B cell (primary cell): ENCODE data around the gene P3H4. TPM values are rescaled to one million over a fixed set of nuclear protein-coding genes. Genes with fewer than 3 reads are reported as not detected.

Source experiments
- ATAC-seq: fragments of 200-7000 bp; cut with Tn5 transposase; one replicate; pipeline ENCODE4 v1.10.0; 2021; ENCODE audit warnings: low read depth, mild to moderate bottlenecking, moderate number of reproducible peaks, moderate library complexity
- CTCF ChIA-PET: fragments of 350-600 bp; sonication (Branson Sonifier 250); formaldehyde crosslinking; loops from one replicate; lab custom pipeline; 2021; ENCODE audit warnings: antibody characterized with exemption, inconsistent platforms; lab: Charles Lee
- POLR2A ChIA-PET: fragments of 350-600 bp; sonication (Branson Sonifier 250); formaldehyde crosslinking; loops from one replicate; lab custom pipeline; 2021; ENCODE audit warnings: antibody characterized with exemption; lab: Charles Lee
- DNase-seq: peaks from one replicate; pipeline ENCODE4 v3.0.0; 2013
- H2AFZ ChIP-seq: 2 replicates; pipeline ENCODE4 v1.6.1; 2012; ENCODE audit warnings: mild to moderate bottlenecking, low read depth, low read length; ENCODE audit not compliant: insufficient read depth, poor library complexity, severe bottlenecking
- H3K27ac ChIP-seq, 2 donors: 1 replicate in 1 of 2; 2 replicates in 1 of 2; pipeline ENCODE4 v1.5.1; 2012 to 2013; ENCODE audit warnings: low read length in 2 of 2, mild to moderate bottlenecking in 2 of 2, moderate library complexity in 1 of 2
- H3K27me3 ChIP-seq, 4 experiments: fragments of 200-600 bp in 1 of 4; sonication (generic) in 1 of 4; replicated peaks in 1 of 4; 1 replicate in 2 of 4; 2 replicates in 2 of 4; pipeline versions ENCODE4 v1.6.1 to v1.7.0; 2013 to 2016; ENCODE audit warnings: low read length in 3 of 4, mild to moderate bottlenecking in 2 of 4, mixed read lengths in 1 of 4, moderate library complexity in 1 of 4; ENCODE audit not compliant: insufficient read depth in 4 of 4, control insufficient read depth in 3 of 4; ENCODE audit errors: control extremely low read depth in 1 of 4
- H3K36me3 ChIP-seq, 2 experiments: replicated peaks in 1 of 2; 1 replicate in 1 of 2; 2 replicates in 1 of 2; pipeline versions ENCODE4 v1.6.1 to v1.7.1; 2013; ENCODE audit warnings: low read length in 1 of 2; ENCODE audit not compliant: insufficient read depth in 2 of 2, control insufficient read depth in 1 of 2; ENCODE audit errors: control extremely low read depth in 1 of 2, extremely low read depth in 1 of 2
- H3K4me1 ChIP-seq, 2 donors: fragments of 200-600 bp in 1 of 2; sonication (generic) in 1 of 2; 1 replicate in 1 of 2; 2 replicates in 1 of 2; pipeline versions ENCODE4 v1.5.1 to v1.6.1; 2013 to 2017; ENCODE audit warnings: low read length in 2 of 2; ENCODE audit not compliant: control insufficient read depth in 2 of 2, insufficient read depth in 2 of 2
- H3K4me2 ChIP-seq: replicated peaks from 2 replicates; pipeline ENCODE3; 2012; ENCODE audit warnings: mild to moderate bottlenecking, low read depth, low read length; ENCODE audit not compliant: poor library complexity, severe bottlenecking
- H3K4me3 ChIP-seq, 5 experiments: fragments of 200-600 bp in 1 of 5; sonication (generic) in 1 of 5; 1 replicate in 3 of 5; 2 replicates in 2 of 5; pipeline versions ENCODE4 v1.5.1 to v1.7.0; 2011 to 2016; ENCODE audit warnings: low read length in 4 of 5, mild to moderate bottlenecking in 4 of 5, low read depth in 2 of 5, control low read depth in 1 of 5, moderate library complexity in 1 of 5; ENCODE audit not compliant: insufficient read depth in 1 of 5; ENCODE audit errors: control extremely low read depth in 1 of 5, extremely low read depth in 1 of 5
- H3K79me2 ChIP-seq: fragments of 200-600 bp; sonication (generic); one replicate; pipeline ENCODE4 v1.6.0; 2016; ENCODE audit warnings: low read length; ENCODE audit not compliant: control insufficient read depth, insufficient read depth
- H3K9ac ChIP-seq: fragments of 200-600 bp; sonication (generic); 2 replicates; pipeline ENCODE4 v1.6.1; 2017; ENCODE audit warnings: mild to moderate bottlenecking, low read length, moderate library complexity
- H3K9me3 ChIP-seq, 3 donors: one replicate each; pipeline versions ENCODE4 v1.6.1 to v1.7.1; 2013; ENCODE audit warnings: low read length in 2 of 3; ENCODE audit not compliant: control insufficient read depth in 2 of 3, insufficient read depth in 1 of 3; ENCODE audit errors: control extremely low read depth in 1 of 3
- H4K20me1 ChIP-seq: 2 replicates; pipeline ENCODE4 v1.6.0; 2012; ENCODE audit warnings: mild to moderate bottlenecking, low read length; ENCODE audit not compliant: insufficient read depth, control insufficient read depth, poor library complexity, severe bottlenecking
- H3K27ac Mint-ChIP-seq: one replicate; pipeline ENCODE4 v1.8.0; 2021; ENCODE audit warnings: mixed read lengths
- H3K27me3 Mint-ChIP-seq: one replicate; pipeline ENCODE4 v1.8.0; 2021; ENCODE audit warnings: mixed read lengths
- H3K4me1 Mint-ChIP-seq: one replicate; pipeline ENCODE4 v1.8.0; 2021; ENCODE audit warnings: mixed read lengths
- H3K4me3 Mint-ChIP-seq: one replicate; pipeline ENCODE4 v1.8.0; 2021; ENCODE audit warnings: mixed read lengths
- H3K9me3 Mint-ChIP-seq: one replicate; pipeline ENCODE4 v1.8.0; 2022; ENCODE audit warnings: mixed read lengths; ENCODE audit not compliant: insufficient read depth
- CTCF ChIP-seq: fragments of 200-600 bp; IDR thresholded peaks from one replicate; pipeline ENCODE4 v1.8.0; 2022; ENCODE audit warnings: antibody characterized with exemption, mild to moderate bottlenecking
- EZH2 ChIP-seq: IDR thresholded peaks from 2 replicates; pipeline ENCODE4 v1.6.1; 2012; ENCODE audit warnings: borderline replicate concordance, low read depth, mild to moderate bottlenecking, moderate library complexity, low read length; ENCODE audit not compliant: insufficient read depth, poor library complexity, severe bottlenecking
- WGBS: methylation state at CpG from one replicate; pipeline ENCODE4 v1.1.5; 2013; ENCODE audit warnings: missing lambda C conversion rate; ENCODE audit not compliant: insufficient coverage; 5-methylcytosine and 5-hydroxymethylcytosine counted together
- intact Hi-C: fragments of 100-400 bp; cut with micrococcal nuclease; formaldehyde crosslinking; loops from one replicate; pipeline ENCODE4 v1.10.0; 2022
- polyA plus RNA-seq: library from polyadenylated mRNA; depleted of rRNA; stranded (reverse); fragments of >200 nt; gene quantifications from 2 replicates; pipeline ENCODE4 v1.2.3, GENCODE V29; 2012
- total RNA-seq, 2 donors: library from RNA; stranded (reverse); fragments of 120-200 nt in 1 of 2; gene quantifications; 1 replicate in 1 of 2; 2 replicates in 1 of 2; pipeline versions ENCODE4 v1.2.3 to v1.2.4, GENCODE V29; 2013 to 2022

The P3H4 gene
- total and polyA plus RNA-seq, 2 donors (not counting 1 experiment from before 2014, with no cell fraction given), result 1.3 to 2.8 TPM

GRCh38 chr17:41822216-41823140 is 10.7 kb upstream of the P3H4 start:
- ChIA-PET CTCF (no interaction called here), POLR2A (no interaction called here)
- WGBS, result 86% methylated on average over 11 of the region's 12 CpGs
- no peaks in the 10 kb centered on the region for H3K9me3 Mint-ChIP-seq
- H3K79me2 ChIP-seq, result no peaks in the 10 kb centered on the region
- H3K27ac Mint-ChIP-seq, result no peak overlapping the region
- no peak for ATAC-seq
- no peaks in the 10 kb centered on the region for H3K4me1 ChIP-seq
- no peak for DNase-seq
- TF ChIP-seq EZH2 (no peak), CTCF (no peak)
- no peaks in the 10 kb centered on the region for H3K27me3 Mint-ChIP-seq
- H3K4me3 Mint-ChIP-seq, result no peak overlapping the region
- H3K9ac ChIP-seq, result no peak overlapping the region
- H3K9me3 ChIP-seq, result no peaks in the 10 kb centered on the region
- no peaks in the 10 kb centered on the region for H3K4me1 Mint-ChIP-seq
- H3K4me3 ChIP-seq, result no peak overlapping the region
- H3K36me3 ChIP-seq, result peaks cover 0 to 15% of the 10 kb centered on the region in 2 experiments
- H2AFZ ChIP-seq, result no peak overlapping the region
- H3K27me3 ChIP-seq, result no peaks in the 10 kb centered on the region
- H3K4me2 ChIP-seq, result no peak overlapping the region
- H4K20me1 ChIP-seq, result no peaks in the 10 kb centered on the region
- intact Hi-C loops, result no loop called here
- no peak overlapping the region for H3K27ac ChIP-seq

- Histone ChIP-seq H3K79me2 (no peaks in the 10 kb centered on the region), H3K27me3 (no peaks in the 10 kb centered on the region), H3K9ac (no peak overlapping the region), H3K36me3 (peaks cover 0 to 13% of the 10 kb centered on the region in 2 experiments), H3K9me3 (no peaks in the 10 kb centered on the region), H3K27ac (no peak overlapping the region), H3K4me3 (no peak overlapping the region), H3K4me2 (no peak overlapping the region), H2AFZ (no peak overlapping the region), H4K20me1 (no peaks in the 10 kb centered on the region), H3K4me1 (no peaks in the 10 kb centered on the region)
- intact Hi-C loops, result no loop called here
- Mint-ChIP-seq H3K4me1 (no peaks in the 10 kb centered on the region), H3K4me3 (no peak overlapping the region), H3K9me3 (no peaks in the 10 kb centered on the region), H3K27me3 (no peaks in the 10 kb centered on the region), H3K27ac (no peak overlapping the region)
- TF ChIP-seq CTCF, result no peak
- no peak for TF ChIP-seq EZH2
- WGBS, result 84% methylated on average over 8 of the region's 14 CpGs
- ChIA-PET CTCF (no interaction called here), POLR2A (no interaction called here)
- ATAC-seq (no peak), DNase-seq (no peak)
Observed at GRCh38 chr17:41821776-41822175, 10.0 kb upstream of the P3H4 start.
